ENCODE measurements around the gene SRM.
A peak's percentile ranks its signal among the peaks of the same experiment; 100 is the strongest.
"Not testable (repeated sequence)": the region's sequence is repeated elsewhere in the genome, so short reads cannot be mapped to it uniquely, and the experiment has no call there.

SRM gene

DNA sequence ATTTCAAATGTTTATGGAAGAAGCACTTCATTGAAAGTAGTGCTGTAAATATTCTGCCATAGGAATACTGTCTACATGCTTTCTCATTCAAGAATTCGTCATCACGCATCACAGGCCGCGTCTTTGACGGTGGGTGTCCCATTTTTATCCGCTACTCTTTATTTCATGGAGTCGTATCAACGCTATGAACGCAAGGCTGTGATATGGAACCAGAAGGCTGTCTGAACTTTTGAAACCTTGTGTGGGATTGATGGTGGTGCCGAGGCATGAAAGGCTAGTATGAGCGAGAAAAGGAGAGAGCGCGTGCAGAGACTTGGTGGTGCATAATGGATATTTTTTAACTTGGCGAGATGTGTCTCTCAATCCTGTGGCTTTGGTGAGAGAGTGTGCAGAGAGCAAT, 36.6 kb downstream of the SRM start:
- H3K27ac ChIP-seq = no peak overlapping the region
- TF ChIP-seq ZFX (IDR thresholded peaks at IDR 0.05; ENCODE audit: borderline replicate concordance) = no peak
- TF ChIP-seq, protein P1, sequence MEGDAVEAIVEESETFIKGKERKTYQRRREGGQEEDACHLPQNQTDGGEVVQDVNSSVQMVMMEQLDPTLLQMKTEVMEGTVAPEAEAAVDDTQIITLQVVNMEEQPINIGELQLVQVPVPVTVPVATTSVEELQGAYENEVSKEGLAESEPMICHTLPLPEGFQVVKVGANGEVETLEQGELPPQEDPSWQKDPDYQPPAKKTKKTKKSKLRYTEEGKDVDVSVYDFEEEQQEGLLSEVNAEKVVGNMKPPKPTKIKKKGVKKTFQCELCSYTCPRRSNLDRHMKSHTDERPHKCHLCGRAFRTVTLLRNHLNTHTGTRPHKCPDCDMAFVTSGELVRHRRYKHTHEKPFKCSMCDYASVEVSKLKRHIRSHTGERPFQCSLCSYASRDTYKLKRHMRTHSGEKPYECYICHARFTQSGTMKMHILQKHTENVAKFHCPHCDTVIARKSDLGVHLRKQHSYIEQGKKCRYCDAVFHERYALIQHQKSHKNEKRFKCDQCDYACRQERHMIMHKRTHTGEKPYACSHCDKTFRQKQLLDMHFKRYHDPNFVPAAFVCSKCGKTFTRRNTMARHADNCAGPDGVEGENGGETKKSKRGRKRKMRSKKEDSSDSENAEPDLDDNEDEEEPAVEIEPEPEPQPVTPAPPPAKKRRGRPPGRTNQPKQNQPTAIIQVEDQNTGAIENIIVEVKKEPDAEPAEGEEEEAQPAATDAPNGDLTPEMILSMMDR (IDR thresholded peaks at IDR 0.05) = no peak

DNA sequence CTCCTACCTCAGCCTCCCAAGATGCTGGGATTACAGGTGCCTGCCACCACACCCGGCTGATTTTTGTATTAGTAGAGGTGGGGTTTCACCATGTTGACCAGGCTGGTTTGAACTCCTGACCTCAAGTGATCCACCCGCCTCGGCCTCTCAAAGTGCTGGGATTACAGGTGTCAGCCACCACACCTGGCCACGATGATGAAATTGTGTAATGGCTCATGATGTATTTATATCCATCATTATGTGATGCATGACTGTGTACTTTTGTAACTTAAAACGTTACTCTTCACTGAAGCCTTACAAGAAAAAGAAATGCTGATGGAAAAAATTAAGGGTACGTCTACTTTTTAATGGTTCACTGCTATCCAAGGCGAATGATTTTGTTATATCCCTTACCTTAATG, 39.8 kb downstream of the SRM start:
- TF ChIP-seq ZFX (IDR thresholded peaks at IDR 0.05; ENCODE audit: borderline replicate concordance) = no peak
- TF ChIP-seq, protein P1 (IDR thresholded peaks at IDR 0.05) = no peak
- H3K27ac ChIP-seq = no peak overlapping the region

GRCh38 chr1:11019358-11019757, 40.5 kb downstream of the SRM start:
- not testable (repeated sequence) for H3K27ac ChIP-seq

- H3K27ac ChIP-seq = peak overlapping the region; percentile 89
Measured at GRCh38 chr1:11013160-11013531, 46.7 kb downstream of the SRM start.

GRCh38 chr1:11012260-11013159, 47.3 kb downstream of the SRM start, which contains the start of gene TARDBP:
TARDBP (plus strand) TSS chr1:11012654; CDS start chr1:11013728, 1,074 bp downstream.
- peak within 1 kb of the TSS; percentile 89 for H3K27ac ChIP-seq
- peak; percentile 37; the same call in 1 of the 2 replicates for TF ChIP-seq ZFX (IDR thresholded peaks at IDR 0.05; ENCODE audit: borderline replicate concordance)
- TF ChIP-seq, protein P1 (IDR thresholded peaks at IDR 0.05) = no peak

More at GRCh38 chr1:11013160-11013531, 46.7 kb downstream of the SRM start:
- TF ChIP-seq ZFX (IDR thresholded peaks at IDR 0.05; ENCODE audit: borderline replicate concordance) = no peak
- TF ChIP-seq, protein P1 (IDR thresholded peaks at IDR 0.05) = no peak
